ENCODE data around the gene ADRA1B.

Gene ADRA1B

GRCh38 chr5:159913501-159913900 is 2.8 kb upstream of the ADRA1B start:
- no peak for DNase-seq (ENCODE audit: extremely low spot score)
- TF ChIP-seq HDGF (IDR thresholded peaks at IDR 0.05; ENCODE audit: borderline replicate concordance), result no peak
- TF ChIP-seq SP1 (IDR thresholded peaks at IDR 0.05), result no peak
- no peak for TF ChIP-seq LEF1 (IDR thresholded peaks at IDR 0.05; ENCODE audit: borderline replicate concordance)
- TF ChIP-seq L3MBTL2 (conservative IDR thresholded peaks at IDR 0.05), result no peak
- no peak for TF ChIP-seq FOXM1 (IDR thresholded peaks at IDR 0.05; ENCODE audit: borderline replicate concordance)
- no peak for TF ChIP-seq ELF4 (IDR thresholded peaks at IDR 0.05)
- TF ChIP-seq FOXK2 (IDR thresholded peaks at IDR 0.05), result no peak
- TF ChIP-seq ARNT (IDR thresholded peaks at IDR 0.05), result no peak
- TF ChIP-seq BHLHE40 (IDR thresholded peaks at IDR 0.05; ENCODE audit: borderline replicate concordance), result no peak
- ChIA-PET CTCF (interaction anchor here (1.5 kb wide), 1 partner anchor 21 kb away, joined by 3 read pairs; no protein-coding TSS in a partner anchor), POLR2A (no interaction called here)

GRCh38 chr5:159916841-159917761 is 819 bp downstream of the ADRA1B start:
- POLR2A ChIA-PET, result interaction anchor here (0.6 to 1.2 kb wide), 2 partner anchors 60 to 92 kb away, joined by 3 read pairs; partner anchors contain the start of gene TTC1
- DNase-seq (ENCODE audit: extremely low spot score), result no peak
- TF ChIP-seq ELF4 (IDR thresholded peaks at IDR 0.05) (no peak), FOXA1 (IDR thresholded peaks at IDR 0.05) (no peak), ARNT (IDR thresholded peaks at IDR 0.05) (no peak), SP1 (IDR thresholded peaks at IDR 0.05) (no peak), HDGF (IDR thresholded peaks at IDR 0.05; ENCODE audit: borderline replicate concordance) (no peak), LEF1 (IDR thresholded peaks at IDR 0.05; ENCODE audit: borderline replicate concordance) (no peak), CTBP1 (IDR thresholded peaks at IDR 0.05; ENCODE audit: borderline replicate concordance) (no peak), L3MBTL2 (conservative IDR thresholded peaks at IDR 0.05) (no peak), FOXM1 (IDR thresholded peaks at IDR 0.05; ENCODE audit: borderline replicate concordance) (no peak), PKNOX1 (IDR thresholded peaks at IDR 0.05) (no peak), ZNF384 (IDR thresholded peaks at IDR 0.05) (no peak), TARDBP (IDR thresholded peaks at IDR 0.05) (no peak), FOXK2 (IDR thresholded peaks at IDR 0.05) (no peak), SUZ12 (IDR thresholded peaks at IDR 0.05) (no peak)
- CTCF ChIA-PET, result interaction anchor here (0.6 to 1.3 kb wide), 5 partner anchors 10 to 760 kb away, joined by 3 to 8 read pairs (median 3); no protein-coding TSS in a partner anchor

- no peak for DNase-seq (ENCODE audit: extremely low spot score)
- CTCF ChIA-PET, result interaction anchor here (0.6 to 1.8 kb wide), 6 partner anchors 17 to 761 kb away, joined by 3 to 8 read pairs (median 6); no protein-coding TSS in a partner anchor
- POLR2A ChIA-PET, result interaction anchor here (0.8 kb wide), 1 partner anchor 23 kb away, joined by 3 read pairs; no protein-coding TSS in a partner anchor
- no peak for TF ChIP-seq ELF4 (IDR thresholded peaks at IDR 0.05)
- TF ChIP-seq TARDBP (IDR thresholded peaks at IDR 0.05), result no peak
- TF ChIP-seq ZNF384 (IDR thresholded peaks at IDR 0.05), result no peak
- TF ChIP-seq FOXK2 (IDR thresholded peaks at IDR 0.05), result no peak
- TF ChIP-seq L3MBTL2 (conservative IDR thresholded peaks at IDR 0.05), result no peak
- no peak for TF ChIP-seq PKNOX1 (IDR thresholded peaks at IDR 0.05)
- no peak for TF ChIP-seq LEF1 (IDR thresholded peaks at IDR 0.05; ENCODE audit: borderline replicate concordance)
- TF ChIP-seq CTBP1 (IDR thresholded peaks at IDR 0.05; ENCODE audit: borderline replicate concordance), result no peak
- no peak for TF ChIP-seq FOXA1 (IDR thresholded peaks at IDR 0.05)
- TF ChIP-seq NFRKB (IDR thresholded peaks at IDR 0.05), result no peak
- TF ChIP-seq ARNT (IDR thresholded peaks at IDR 0.05), result no peak
- no peak for TF ChIP-seq HDGF (IDR thresholded peaks at IDR 0.05; ENCODE audit: borderline replicate concordance)
- no peak for TF ChIP-seq FOXM1 (IDR thresholded peaks at IDR 0.05; ENCODE audit: borderline replicate concordance)
- no peak for TF ChIP-seq SUZ12 (IDR thresholded peaks at IDR 0.05)
- TF ChIP-seq SP1 (IDR thresholded peaks at IDR 0.05), result no peak
- no peak for TF ChIP-seq BHLHE40 (IDR thresholded peaks at IDR 0.05; ENCODE audit: borderline replicate concordance)
Measured at GRCh38 chr5:159917994-159918393, 1.7 kb downstream of the ADRA1B start.

- TF ChIP-seq LEF1 (IDR thresholded peaks at IDR 0.05; ENCODE audit: borderline replicate concordance) (no peak), ZNF384 (IDR thresholded peaks at IDR 0.05) (no peak), BHLHE40 (IDR thresholded peaks at IDR 0.05; ENCODE audit: borderline replicate concordance) (no peak), ELF4 (IDR thresholded peaks at IDR 0.05) (no peak), FOXA1 (IDR thresholded peaks at IDR 0.05) (no peak), HDGF (IDR thresholded peaks at IDR 0.05; ENCODE audit: borderline replicate concordance) (no peak), ARNT (IDR thresholded peaks at IDR 0.05) (no peak), L3MBTL2 (conservative IDR thresholded peaks at IDR 0.05) (no peak), TARDBP (IDR thresholded peaks at IDR 0.05) (no peak), NFRKB (IDR thresholded peaks at IDR 0.05) (no peak), SUZ12 (IDR thresholded peaks at IDR 0.05) (no peak), FOXK2 (IDR thresholded peaks at IDR 0.05) (no peak), CTBP1 (IDR thresholded peaks at IDR 0.05; ENCODE audit: borderline replicate concordance) (no peak), SP1 (IDR thresholded peaks at IDR 0.05) (no peak)
- ChIA-PET POLR2A (interaction anchor here (0.7 kb wide), 1 partner anchor 1057 kb away, joined by 3 read pairs; no protein-coding TSS in a partner anchor), CTCF (no interaction called here)
- no peak for DNase-seq (ENCODE audit: extremely low spot score)
Measured at GRCh38 chr5:159921721-159922120, 5.4 kb downstream of the ADRA1B start.

GRCh38 chr5:159923008-159923407 is 6.7 kb downstream of the ADRA1B start:
- POLR2A ChIA-PET, result no interaction called here
- no peak for TF ChIP-seq SP1 (IDR thresholded peaks at IDR 0.05)
- TF ChIP-seq NFRKB (IDR thresholded peaks at IDR 0.05), result no peak
- no peak for TF ChIP-seq BHLHE40 (IDR thresholded peaks at IDR 0.05; ENCODE audit: borderline replicate concordance)
- TF ChIP-seq ZNF384 (IDR thresholded peaks at IDR 0.05), result no peak
- no peak for TF ChIP-seq FOXK2 (IDR thresholded peaks at IDR 0.05)
- no peak for TF ChIP-seq ARNT (IDR thresholded peaks at IDR 0.05)
- TF ChIP-seq TARDBP (IDR thresholded peaks at IDR 0.05), result no peak
- TF ChIP-seq L3MBTL2 (conservative IDR thresholded peaks at IDR 0.05), result no peak
- no peak for TF ChIP-seq PKNOX1 (IDR thresholded peaks at IDR 0.05)
- TF ChIP-seq ELF4 (IDR thresholded peaks at IDR 0.05), result no peak
- no peak for TF ChIP-seq FOXA1 (IDR thresholded peaks at IDR 0.05)
- TF ChIP-seq FOXM1 (IDR thresholded peaks at IDR 0.05; ENCODE audit: borderline replicate concordance), result no peak
- no peak for TF ChIP-seq LEF1 (IDR thresholded peaks at IDR 0.05; ENCODE audit: borderline replicate concordance)
- TF ChIP-seq CTBP1 (IDR thresholded peaks at IDR 0.05; ENCODE audit: borderline replicate concordance), result no peak
- no peak for TF ChIP-seq SUZ12 (IDR thresholded peaks at IDR 0.05)
- no peak for TF ChIP-seq HDGF (IDR thresholded peaks at IDR 0.05; ENCODE audit: borderline replicate concordance)
- DNase-seq (ENCODE audit: extremely low spot score), result no peak
- CTCF ChIA-PET, result no interaction called here

Data from HEK293T (cell line).